ENCODE data around the gene MPP2.

The MPP2 gene

GRCh38 chr17:43854498-43854897 is 52.8 kb downstream of the MPP2 start:
- TF ChIP-seq CTCF (IDR thresholded peaks at IDR 0.05; ENCODE audit: insufficient read depth, missing control alignments), result no peak
- FAIRE-seq (no peak), DNase-seq (ENCODE audit: insufficient read length, low spot score) (no peak)

- DNase-seq (ENCODE audit: insufficient read length, low spot score), result no peak
- no peak for FAIRE-seq
- TF ChIP-seq CTCF (IDR thresholded peaks at IDR 0.05; ENCODE audit: insufficient read depth, missing control alignments), result no peak
Observed at GRCh38 chr17:43853546-43853945, 53.8 kb downstream of the MPP2 start.

- no peak for TF ChIP-seq CTCF (IDR thresholded peaks at IDR 0.05; ENCODE audit: insufficient read depth, missing control alignments)
- DNase-seq (ENCODE audit: insufficient read length, low spot score), result no peak
- no peak for FAIRE-seq
Observed at GRCh38 chr17:43852571-43852970, 54.8 kb downstream of the MPP2 start.

GRCh38 chr17:43849116-43849515 is 58.2 kb downstream of the MPP2 start:
- no peak for FAIRE-seq
- DNase-seq (ENCODE audit: insufficient read length, low spot score), result no peak

GRCh38 chr17:43848601-43849000 is 58.7 kb downstream of the MPP2 start:
- no peak for TF ChIP-seq CTCF (IDR thresholded peaks at IDR 0.05; ENCODE audit: insufficient read depth, missing control alignments)
- DNase-seq (ENCODE audit: insufficient read length, low spot score), result no peak
- FAIRE-seq, result no peak

More at GRCh38 chr17:43849116-43849515, 58.2 kb downstream of the MPP2 start:
- no peak for TF ChIP-seq CTCF (IDR thresholded peaks at IDR 0.05; ENCODE audit: insufficient read depth, missing control alignments)

GRCh38 chr17:43846963-43847371 is 60.4 kb downstream of the MPP2 start, which contains the start of gene CD300LG:
Gene CD300LG, plus strand, starts transcription at chr17:43847176. Its CDS starts 41 bp downstream, at chr17:43847217.
- no peak for TF ChIP-seq CTCF (IDR thresholded peaks at IDR 0.05; ENCODE audit: insufficient read depth, missing control alignments)
- DNase-seq (ENCODE audit: insufficient read length, low spot score) (no peak), FAIRE-seq (no peak)

GRCh38 chr17:43846221-43846712 is 61.1 kb downstream of the MPP2 start:
- peak; percentile 86 for DNase-seq (ENCODE audit: insufficient read length, low spot score)
- TF ChIP-seq CTCF (IDR thresholded peaks at IDR 0.05; ENCODE audit: insufficient read depth, missing control alignments), result peak; percentile 99
- no peak for FAIRE-seq

Measured in D721Med (cell line).